H1 (cell line): ENCODE data around the gene NKD2. TPM values are rescaled to one million over a fixed set of nuclear protein-coding genes. Genes with fewer than 3 reads are reported as not detected.
A peak's percentile ranks its signal among the peaks of the same experiment; 100 is the strongest.

ENCODE experiments used
- CTCF ChIA-PET: fragments of 300-600 bp; sonication (Branson Sonifier 250); formaldehyde crosslinking; loops from one replicate; lab custom pipeline; 2021; ENCODE audit not compliant: partially characterized antibody; lab: Charles Lee
- POLR2A ChIA-PET: fragments of 300-600 bp; sonication (Branson Sonifier 250); formaldehyde crosslinking; loops from one replicate; lab custom pipeline; 2021; ENCODE audit warnings: inconsistent platforms; ENCODE audit not compliant: partially characterized antibody; lab: Charles Lee
- DNase-seq, 2 experiments: peaks; one replicate each; pipeline versions ENCODE4 v3.0.0 to v3.0.0-alpha.2; 2010 to 2022; ENCODE audit warnings: low spot score in 2 of 2, low read depth in 1 of 2, mixed read lengths in 1 of 2
- FAIRE-seq: peaks from 2 replicates; lab custom pipeline; 2011; peaks lifted over from hg19 to GRCh38; lab: Jason Lieb, UNC
- H2AFZ ChIP-seq: 2 replicates; pipeline ENCODE4 v1.8.1; 2012; ENCODE audit warnings: low read length, inconsistent platforms
- H2AK5ac ChIP-seq: 2 replicates; pipeline ENCODE4 v1.6.1; 2013; ENCODE audit warnings: low read depth, low read length
- H2BK120ac ChIP-seq: replicated peaks from 2 replicates; pipeline ENCODE3; 2013; ENCODE audit warnings: low read depth, low read length, inconsistent platforms
- H2BK12ac ChIP-seq: 2 replicates; pipeline ENCODE4 v1.6.1; 2013; ENCODE audit warnings: low read depth, low read length
- H2BK15ac ChIP-seq: 2 replicates; pipeline ENCODE4 v1.6.1; 2013; ENCODE audit warnings: low read length
- H2BK20ac ChIP-seq: 2 replicates; pipeline ENCODE4 v1.6.1; 2013; ENCODE audit warnings: low read length
- H2BK5ac ChIP-seq: 2 replicates; pipeline ENCODE4 v1.6.1; 2013; ENCODE audit warnings: low read depth, low read length
- H3K14ac ChIP-seq: 2 replicates; pipeline ENCODE4 v1.6.1; 2013; ENCODE audit warnings: inconsistent platforms; ENCODE audit not compliant: insufficient read length
- H3K18ac ChIP-seq: 2 replicates; pipeline ENCODE4 v1.6.1; 2013; ENCODE audit warnings: low read length; ENCODE audit errors: extremely low read depth
- H3K23ac ChIP-seq: 2 replicates; pipeline ENCODE4 v1.6.1; 2013; ENCODE audit warnings: inconsistent platforms; ENCODE audit not compliant: insufficient read length
- H3K23me2 ChIP-seq: 2 replicates; pipeline ENCODE4 v1.6.1; 2013; ENCODE audit warnings: low read depth, low read length
- H3K27ac ChIP-seq: 2 replicates; pipeline ENCODE4 v1.6.1; 2011; ENCODE audit warnings: low read depth, low read length, inconsistent platforms
- H3K27me3 ChIP-seq, 4 experiments: replicated peaks in 1 of 4; 1 replicate in 1 of 4; 2 replicates in 3 of 4; pipeline versions ENCODE4 v1.6.1 to v1.8.1; 2011 to 2013; ENCODE audit warnings: low read length in 3 of 4, mild to moderate bottlenecking in 3 of 4, inconsistent platforms in 2 of 4, mixed read lengths in 2 of 4, moderate library complexity in 1 of 4; ENCODE audit not compliant: control insufficient read depth in 3 of 4, insufficient read depth in 3 of 4; ENCODE audit errors: extremely low read depth in 1 of 4
- H3K36me3 ChIP-seq, 4 experiments: 2 replicates each; pipeline versions ENCODE4 v1.6.1 to v1.8.1; 2011 to 2013; ENCODE audit warnings: mild to moderate bottlenecking in 4 of 4, low read length in 3 of 4, moderate library complexity in 2 of 4, control low read depth in 1 of 4, inconsistent platforms in 1 of 4; ENCODE audit not compliant: insufficient read depth in 4 of 4, control insufficient read depth in 2 of 4
- H3K4ac ChIP-seq: replicated peaks from 2 replicates; pipeline ENCODE3; 2013; ENCODE audit warnings: low read length, low read depth, mixed read lengths, inconsistent platforms; ENCODE audit not compliant: insufficient read length
- H3K4me1 ChIP-seq, 4 experiments: replicated peaks in 1 of 4; 1 replicate in 1 of 4; 2 replicates in 3 of 4; pipeline versions ENCODE4 v1.6.1 to v1.8.1; 2011 to 2013; ENCODE audit warnings: low read length in 3 of 4, inconsistent platforms in 2 of 4, mixed read lengths in 1 of 4; ENCODE audit not compliant: insufficient read depth in 4 of 4, control insufficient read depth in 3 of 4
- H3K4me2 ChIP-seq, 2 experiments: 2 replicates each; pipeline versions ENCODE4 v1.6.1 to v1.8.1; 2011 to 2013; ENCODE audit warnings: low read depth in 2 of 2, low read length in 2 of 2, control low read depth in 1 of 2, inconsistent platforms in 1 of 2, mild to moderate bottlenecking in 1 of 2; ENCODE audit not compliant: insufficient read depth in 1 of 2
- H3K4me3 ChIP-seq, 4 experiments: fragments of 200-600, 300-600 bp in 1 of 4; sonication (generic), shearing (Covaris generic), sonication (Bioruptor Twin) in 1 of 4; 2 replicates each; pipeline versions ENCODE4 v1.5.1 to v1.8.1; 2011 to 2016; ENCODE audit warnings: low read length in 4 of 4, low read depth in 3 of 4, control low read depth in 2 of 4, inconsistent platforms in 2 of 4, mild to moderate bottlenecking in 2 of 4, mixed read lengths in 1 of 4, moderate library complexity in 1 of 4; ENCODE audit not compliant: insufficient read depth in 2 of 4; ENCODE audit errors: extremely low read depth in 1 of 4
- H3K56ac ChIP-seq: replicated peaks from 2 replicates; pipeline ENCODE3; 2013; ENCODE audit warnings: low read depth, mild to moderate bottlenecking, mixed read lengths, low read length, inconsistent platforms; ENCODE audit not compliant: insufficient read length
- H3K79me1 ChIP-seq: 2 replicates; pipeline ENCODE4 v1.6.1; 2013; ENCODE audit warnings: low read depth, low read length, control low read depth
- H3K79me2 ChIP-seq, 2 experiments: 2 replicates each; pipeline versions ENCODE4 v1.6.1 to v1.8.1; 2012 to 2013; ENCODE audit warnings: low read length in 2 of 2, mild to moderate bottlenecking in 2 of 2, inconsistent platforms in 1 of 2; ENCODE audit not compliant: insufficient read depth in 2 of 2, control insufficient read depth in 1 of 2
- H3K9ac ChIP-seq, 4 experiments: replicated peaks in 1 of 4; 1 replicate in 1 of 4; 2 replicates in 3 of 4; pipeline versions ENCODE4 v1.6.1 to v1.8.1; 2011 to 2013; ENCODE audit warnings: low read depth in 3 of 4, low read length in 3 of 4, control low read depth in 2 of 4, mild to moderate bottlenecking in 2 of 4, moderate library complexity in 2 of 4, inconsistent platforms in 1 of 4; ENCODE audit errors: extremely low read depth in 1 of 4
- H3K9me3 ChIP-seq, 2 experiments: 2 replicates each; pipeline versions ENCODE4 v1.6.1 to v1.8.1; 2012 to 2013; ENCODE audit warnings: mild to moderate bottlenecking in 2 of 2, moderate library complexity in 2 of 2, control low read depth in 1 of 2, inconsistent platforms in 1 of 2, low read depth in 1 of 2, low read length in 1 of 2, mixed read lengths in 1 of 2; ENCODE audit not compliant: insufficient read depth in 2 of 2
- H4K20me1 ChIP-seq, 2 experiments: replicated peaks in 1 of 2; 2 replicates each; pipeline versions ENCODE3 to v1.8.1; 2011 to 2013; ENCODE audit warnings: inconsistent platforms in 2 of 2, low read length in 2 of 2, mild to moderate bottlenecking in 1 of 2; ENCODE audit not compliant: insufficient read depth in 2 of 2, control insufficient read depth in 1 of 2
- H4K5ac ChIP-seq: 2 replicates; pipeline ENCODE4 v1.6.1; 2013; ENCODE audit warnings: low read length, low read depth, mixed read lengths, inconsistent platforms; ENCODE audit not compliant: insufficient read length
- H4K8ac ChIP-seq: 2 replicates; pipeline ENCODE4 v1.8.0; 2013; ENCODE audit warnings: mild to moderate bottlenecking, moderate library complexity, low read length, inconsistent platforms; ENCODE audit not compliant: insufficient read depth; ENCODE audit errors: extremely low read depth
- H4K91ac ChIP-seq: replicated peaks from 2 replicates; pipeline ENCODE3; 2013; ENCODE audit warnings: low read length, mixed read lengths, inconsistent platforms; ENCODE audit not compliant: insufficient read length
- SIX5 ChIP-seq: IDR thresholded peaks from 2 replicates; pipeline ENCODE4 v1.6.1; 2011; ENCODE audit warnings: mild to moderate bottlenecking, low read depth, low read length
- WGBS, 2 experiments: shearing (Covaris generic) in 1 of 2; methylation state at CpG; one replicate each; pipeline versions ENCODE4 v1.1.6 to v1.1.7; 2013 to 2015; ENCODE audit warnings: low lambda C conversion rate in 2 of 2, mixed read lengths in 2 of 2, inconsistent platforms in 1 of 2, low coverage in 1 of 2, missing lambda C conversion rate in 1 of 2; ENCODE audit not compliant: insufficient replicate concordance in 2 of 2, insufficient coverage in 1 of 2, insufficient read length in 1 of 2; ENCODE audit errors: extremely low coverage in 1 of 2, missing lambda C conversion rate in 1 of 2; 5-methylcytosine and 5-hydroxymethylcytosine counted together
- polyA plus RNA-seq, 7 experiments: library from polyadenylated mRNA; depleted of rRNA in 3 of 7; stranded (reverse) in 5 of 7; unstranded in 2 of 7; fragments of >200 nt in 5 of 7; fragments of 200-250 nt in 2 of 7; gene quantifications; 1 replicate in 5 of 7; 2 replicates in 1 of 7; 4 replicates in 1 of 7; pipeline versions ENCODE4 v1.2.1 to v1.2.3, GENCODE V29; 2011 to 2013; ENCODE audit warnings: missing spikeins in 2 of 7, mixed read lengths in 2 of 7
- total RNA-seq: library from RNA; stranded (reverse); fragmentation: NEBNext Ultra II Directional; extraction: Animal tissue kit (Norgen Biotek cat#: 25700); gene quantifications from 2 replicates; pipeline ENCODE4 v1.2.1, GENCODE V29; 2021

NKD2 gene
- total and polyA plus RNA-seq, 2 of the 8 experiments (the other 6 are each of a cell fraction or from before 2014, with no cell fraction given): 5.5 to 7.9 TPM

- Histone ChIP-seq H3K79me2 (no peaks in the 10 kb centered on the region), H3K27me3 (no peaks in the 10 kb centered on the region), H3K14ac (no peak overlapping the region), H3K23me2 (peaks cover 74% of the 10 kb centered on the region; the same call in 1 of the 2 replicates), H3K56ac (peak overlapping the region; percentile 46), H2BK5ac (no peak overlapping the region), H3K4ac (no peak overlapping the region), H3K27ac (no peak overlapping the region), H3K9me3 (peaks cover 0 to 39% of the 10 kb centered on the region in 2 experiments; a peak in 3 of 4 replicates), H2BK120ac (no peak overlapping the region), H3K36me3 (peaks cover 0 to 7% (median under 1%) of the 10 kb centered on the region in 4 experiments; a peak in 3 of 8 replicates), H3K18ac (no peak overlapping the region), H4K20me1 (peaks cover 0 to 17% of the 10 kb centered on the region in 2 experiments), H4K8ac (no peak overlapping the region), H2AK5ac (no peak overlapping the region), H3K9ac (no peak overlapping the region), H4K5ac (no peak overlapping the region), H3K4me1 (no peaks in the 10 kb centered on the region; a peak in 1 of 7 replicates), H4K91ac (no peak overlapping the region), H2AFZ (no peak overlapping the region), H2BK12ac (no peak overlapping the region), H3K4me3 (no peak overlapping the region), H3K79me1 (no peaks in the 10 kb centered on the region), H3K4me2 (no peak overlapping the region), H3K23ac (no peak overlapping the region), H2BK20ac (no peak overlapping the region), H2BK15ac (0 out of 2 replicates have a peak overlapping the region, but pooled peaks have one; percentile 29)
- 84 to 100% methylated on average over 9 of the region's 9 CpGs for WGBS, 2 experiments
- ChIA-PET POLR2A (no interaction called here), CTCF (no interaction called here)
- FAIRE-seq (no peak), DNase-seq (peak in 1 of 2 experiments; percentile 1)
- no peak for TF ChIP-seq SIX5
Observed at GRCh38 chr5:1045960-1046560, 37.5 kb downstream of the NKD2 start.
